ENCODE results near the gene PIAS3.

PIAS3 gene

GRCh38 chr1:145858901-145859490 is at the start of gene PIAS3:
TSS of gene PIAS3 (minus strand) at chr1:145859081. CDS start at chr1:145858990, 91 bp downstream.
- DNase-seq: peak; percentile 98

- no peak for DNase-seq
Observed at GRCh38 chr1:145908653-145909052, 49.8 kb upstream of the PIAS3 start.

DNA sequence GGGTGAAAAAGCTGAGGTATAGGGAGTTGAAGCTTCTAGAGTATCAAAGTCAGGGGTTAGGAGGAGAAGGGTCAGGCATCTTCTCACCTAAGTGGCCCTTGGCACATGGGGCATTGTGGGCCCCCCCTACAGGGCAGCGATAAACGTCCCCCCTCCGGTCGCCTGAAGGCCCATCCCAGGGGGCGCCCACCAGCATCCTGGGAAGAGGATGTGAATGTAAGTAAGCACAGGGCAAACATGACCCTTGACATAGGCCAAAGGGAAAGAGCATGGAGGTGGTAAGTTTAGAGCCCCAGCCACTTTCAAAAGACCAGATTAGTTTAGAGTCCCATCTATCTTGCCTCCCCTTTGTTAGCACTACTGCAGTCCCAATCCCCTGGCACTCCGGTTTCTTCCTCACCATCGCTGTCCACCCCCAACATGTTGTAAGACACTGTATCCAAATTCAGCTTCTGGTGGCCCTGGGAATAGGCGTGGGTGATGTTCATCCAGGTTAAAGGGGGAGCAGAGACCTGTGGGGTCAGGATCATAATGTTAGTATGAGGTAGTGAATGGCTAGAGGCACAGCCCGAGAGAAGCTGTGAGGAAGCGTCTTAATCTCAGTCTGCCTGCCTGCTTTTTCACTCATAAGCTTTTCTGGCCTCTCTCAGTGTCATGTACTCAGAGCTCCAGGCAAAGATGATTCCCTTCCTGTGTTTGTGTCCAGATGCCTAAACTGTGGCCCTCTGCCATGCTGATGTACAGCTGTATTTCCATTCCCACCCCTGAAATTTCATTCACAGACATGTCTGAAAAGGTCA is 48.3 kb upstream of the PIAS3 start:
- DNase-seq: peak; percentile 76

DNA sequence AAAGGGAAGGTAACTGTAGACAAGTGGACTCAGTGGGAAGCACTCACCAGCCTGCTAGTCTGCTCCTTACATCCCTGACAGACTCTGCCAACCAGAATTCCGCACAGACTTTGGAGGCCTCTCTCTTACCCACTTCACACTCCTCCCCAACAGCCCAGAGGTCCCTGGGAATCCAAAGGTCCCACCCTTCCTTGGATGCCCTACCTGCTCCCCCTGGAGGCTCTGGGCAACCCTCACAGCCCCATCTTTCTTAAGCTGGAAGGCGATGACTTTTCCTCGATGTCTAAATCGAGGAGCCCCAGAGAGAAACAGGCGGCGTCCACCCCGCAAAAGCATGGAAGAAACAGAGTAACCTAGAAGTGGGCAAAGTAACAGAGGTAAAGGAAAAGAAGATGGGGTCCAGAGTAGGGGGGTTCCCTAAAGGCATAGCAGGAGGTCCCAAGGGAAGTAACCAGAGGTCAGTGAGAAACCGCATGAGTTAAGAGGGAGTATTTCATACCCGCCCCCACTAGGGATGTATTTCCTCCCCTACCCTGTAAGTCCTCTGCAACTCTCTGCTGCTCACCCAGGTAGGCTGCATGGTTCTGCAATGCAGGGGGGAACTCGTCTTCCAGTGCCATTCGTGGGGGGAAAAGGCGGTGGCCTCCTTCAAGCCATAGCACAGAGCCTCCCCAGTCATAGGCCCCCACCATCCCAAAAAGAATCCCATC is 42.6 kb upstream of the PIAS3 start:
- no peak for DNase-seq

DNA sequence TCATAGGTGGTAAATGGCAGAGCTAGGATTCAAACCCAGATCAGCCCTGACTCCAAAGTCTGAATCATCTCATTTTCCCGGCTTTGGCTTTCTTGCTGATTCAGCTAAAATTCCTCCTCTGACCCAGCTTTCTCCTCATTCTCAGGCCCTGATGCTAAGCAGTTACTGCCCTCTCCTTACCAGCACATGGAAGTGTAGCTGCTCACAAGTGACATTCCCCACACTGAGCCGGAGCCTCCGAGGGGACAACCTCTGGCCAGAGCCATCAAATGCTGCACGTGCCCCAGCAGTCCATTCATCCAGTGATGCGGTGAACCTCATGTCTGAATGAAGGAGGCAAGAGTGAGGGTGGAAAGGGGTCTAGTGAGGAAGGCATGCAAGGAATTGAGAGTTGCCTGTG is 39.9 kb upstream of the PIAS3 start:
- DNase-seq: no peak

DNA sequence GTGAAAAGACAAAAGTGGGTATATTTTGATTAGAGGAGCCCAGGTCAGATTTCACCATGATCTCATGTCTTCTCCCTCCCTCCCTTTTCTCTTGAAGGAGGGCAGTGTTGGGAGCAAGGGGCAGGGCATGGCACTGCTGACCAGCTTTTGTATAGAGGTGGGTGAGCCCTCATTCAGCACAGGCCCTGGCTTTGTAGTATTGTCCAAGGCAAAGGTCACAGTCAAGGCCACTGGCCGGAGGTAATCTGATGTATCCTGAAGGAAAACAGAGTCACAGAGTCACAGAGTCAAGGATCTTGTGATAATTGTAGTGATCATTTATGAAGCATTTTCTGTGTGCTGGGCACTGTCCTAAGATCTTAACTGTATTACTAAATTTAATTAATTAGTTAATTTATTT is 39.1 kb upstream of the PIAS3 start:
- DNase-seq: no peak

DNA sequence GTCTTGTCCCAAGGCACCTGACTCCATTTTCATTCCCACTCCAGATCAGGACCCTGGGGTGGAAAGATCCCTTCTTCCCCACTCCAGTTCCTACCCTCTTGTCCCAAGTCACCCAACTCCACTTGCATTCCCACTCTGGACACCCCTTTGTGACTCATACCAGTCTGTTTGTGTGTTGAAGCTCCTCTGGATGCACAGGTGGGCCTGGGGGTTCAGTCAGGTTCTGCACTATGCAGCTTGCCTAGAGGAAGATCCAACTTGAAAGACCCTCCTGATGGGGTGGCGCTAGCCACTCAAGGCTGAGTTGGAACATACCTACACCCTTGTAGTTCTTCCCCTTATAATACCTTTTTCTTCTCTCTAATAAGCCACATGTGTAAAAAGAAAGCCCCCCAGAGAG is 36.6 kb upstream of the PIAS3 start:
- DNase-seq: no peak

GRCh38 chr1:145893306-145894055 is 34.6 kb upstream of the PIAS3 start:
- no peak for DNase-seq

DNA sequence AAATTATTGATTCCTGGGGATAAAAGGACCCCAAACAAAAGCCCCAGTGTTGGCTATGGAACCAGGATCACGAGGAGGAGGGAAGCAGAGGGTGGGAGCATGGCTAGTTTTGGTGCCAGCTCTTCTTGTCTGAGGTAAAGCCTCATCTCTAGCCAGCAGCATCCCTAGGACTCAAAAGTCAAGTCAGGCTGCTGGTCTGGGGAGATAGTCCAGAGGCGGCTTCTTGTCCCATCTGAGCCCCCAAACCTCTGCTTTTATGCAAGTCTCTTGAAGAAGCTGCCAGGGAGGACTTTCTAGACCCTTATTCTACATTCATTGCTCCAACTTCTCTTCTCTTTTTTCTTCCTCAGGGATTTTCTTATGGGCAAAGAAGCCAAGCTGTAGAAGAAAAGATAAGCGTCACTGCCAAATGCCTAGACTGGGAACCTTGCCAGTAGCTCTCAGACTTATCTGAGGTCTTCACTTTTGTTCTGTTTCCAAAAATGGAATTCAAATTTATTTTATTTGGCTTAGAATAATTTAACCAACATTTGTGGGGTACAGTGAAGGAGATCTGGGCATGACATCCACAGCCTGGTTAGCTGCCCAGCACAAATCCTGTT is 33.7 kb upstream of the PIAS3 start:
- peak; percentile 10 for DNase-seq

DNA sequence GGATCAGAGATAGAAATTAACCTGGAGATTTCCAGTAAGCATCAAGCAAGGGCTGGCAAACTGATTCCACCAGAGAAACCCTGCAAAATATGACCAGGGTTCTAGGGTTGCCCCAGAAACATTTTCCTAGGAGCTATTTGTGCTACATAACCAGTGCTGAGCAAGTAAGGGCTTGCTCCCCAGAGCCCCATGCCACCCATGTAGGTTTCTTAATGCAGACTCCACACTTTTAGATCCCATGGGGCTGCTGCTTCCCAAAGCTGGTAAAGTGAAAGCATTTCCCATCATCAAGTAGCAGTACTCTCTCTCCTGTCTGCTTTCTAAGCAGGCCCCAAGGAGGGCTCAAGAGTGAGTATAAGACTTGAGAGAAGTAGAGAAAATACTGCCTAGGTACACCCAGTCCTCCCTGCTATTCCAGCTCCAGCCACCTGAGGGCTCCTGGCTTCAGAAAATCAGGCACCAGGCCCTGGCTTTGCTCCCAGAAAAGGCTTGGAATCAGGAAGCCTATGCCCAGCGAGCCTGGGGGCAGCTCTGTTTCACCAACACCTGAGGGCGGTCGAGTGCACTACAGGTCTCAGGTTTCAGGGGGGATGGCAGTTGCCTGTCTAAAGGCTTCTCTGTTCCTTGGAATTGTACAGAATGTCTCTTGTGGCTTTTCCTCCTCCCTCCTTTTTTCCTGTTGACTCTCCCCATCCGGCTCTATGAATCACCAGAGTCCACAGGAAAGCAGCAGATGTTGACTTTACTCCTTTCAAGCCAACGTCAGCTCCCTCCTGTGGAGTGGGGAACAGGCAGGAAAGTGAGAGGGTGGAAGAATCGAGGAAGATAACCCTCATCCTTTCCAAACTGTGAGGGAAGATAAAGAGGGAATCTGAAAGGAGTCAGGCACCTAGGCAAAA is 33.0 kb upstream of the PIAS3 start:
- DNase-seq: peak; percentile 95

DNA sequence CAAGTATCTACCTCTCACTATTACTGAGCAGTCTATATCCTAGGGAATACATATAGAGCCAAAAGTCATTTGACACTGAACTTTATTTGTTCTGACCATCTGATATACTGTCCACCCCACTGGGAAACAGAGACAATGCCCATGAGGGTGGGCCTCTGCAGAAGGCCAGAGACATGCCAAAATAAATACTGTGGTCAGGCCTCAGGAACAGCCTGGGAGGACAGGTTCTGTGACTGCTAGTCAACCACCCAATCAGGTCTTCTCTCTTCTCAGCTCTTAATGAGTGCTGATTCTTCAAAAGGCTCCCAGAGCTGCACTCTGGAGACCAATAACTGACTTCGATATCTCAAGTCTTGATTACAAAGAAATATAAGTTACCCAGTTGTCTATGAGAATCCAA is 32.3 kb upstream of the PIAS3 start:
- no peak for DNase-seq

DNA sequence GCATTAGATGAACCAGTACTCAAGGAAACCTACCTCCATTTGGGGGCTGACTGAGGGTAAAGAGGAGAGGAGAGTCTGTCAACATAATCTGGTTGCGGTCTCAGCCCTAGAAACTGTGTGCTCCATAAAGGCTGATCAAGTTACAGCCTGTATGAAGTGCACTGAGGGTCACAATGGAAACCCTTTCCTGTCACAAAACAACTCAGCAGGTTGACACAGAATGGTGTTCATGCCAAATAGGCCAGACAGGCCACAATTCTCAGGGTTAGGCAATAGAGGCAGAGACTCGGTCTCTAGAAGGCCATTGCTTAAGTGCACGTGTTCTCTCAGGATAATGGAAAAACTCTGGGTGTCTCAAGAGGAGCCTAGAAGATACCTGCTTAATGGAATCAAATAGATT is 30.8 kb upstream of the PIAS3 start:
- no peak for DNase-seq

- no peak for DNase-seq
Observed at GRCh38 chr1:145887631-145888030, 28.8 kb upstream of the PIAS3 start.

GRCh38 chr1:145886816-145887215 is 27.9 kb upstream of the PIAS3 start:
- no peak for DNase-seq

DNA sequence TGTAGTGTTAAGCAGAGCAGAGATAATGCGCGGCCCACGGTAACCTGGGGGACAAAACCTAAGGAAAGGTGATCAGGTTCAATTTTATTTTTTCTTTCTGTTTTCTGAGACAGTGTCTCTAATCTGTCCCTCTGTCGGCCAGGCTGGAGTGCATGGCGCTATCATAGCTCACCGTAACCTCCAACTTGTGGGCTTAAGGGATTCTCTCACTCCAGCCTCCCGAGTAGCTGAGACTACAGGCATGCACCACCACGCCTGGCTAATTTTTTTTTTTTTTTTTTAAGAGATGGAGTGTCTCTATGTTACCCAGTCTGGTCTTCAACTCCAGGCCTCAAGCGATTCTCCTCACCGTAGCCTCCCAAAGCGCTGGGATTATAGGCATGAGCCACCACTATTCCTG is 27.5 kb upstream of the PIAS3 start:
- no peak for DNase-seq

GRCh38 chr1:145885738-145886287 is 26.9 kb upstream of the PIAS3 start, which contains the start of gene ANKRD35:
TSS of gene ANKRD35 (minus strand) at chr1:145885866. CDS start at chr1:145885758, 108 bp downstream.
- peak; percentile 89 for DNase-seq

- no peak for DNase-seq
Observed at GRCh38 chr1:145884675-145885074, 25.8 kb upstream of the PIAS3 start.

DNA sequence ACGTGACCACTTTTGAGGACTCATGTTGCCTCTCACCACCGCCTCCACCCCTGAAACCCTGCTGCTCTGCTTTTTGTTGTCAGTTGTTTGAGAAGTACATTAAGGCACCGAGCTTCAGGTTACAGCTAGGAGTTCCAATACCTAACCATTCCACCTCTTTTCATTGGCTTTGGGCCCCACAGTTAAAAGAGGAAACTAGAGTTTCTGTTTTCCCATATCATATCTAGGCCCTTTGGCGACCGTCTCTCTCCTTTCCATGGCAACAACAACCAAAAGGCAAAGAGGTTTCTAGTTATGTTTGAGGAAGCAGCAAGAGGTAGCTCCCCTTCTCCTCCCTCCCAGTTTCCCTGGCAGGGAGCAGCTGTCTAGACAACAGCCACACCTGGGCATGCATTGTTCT is 20.9 kb upstream of the PIAS3 start:
- no peak for DNase-seq

DNA sequence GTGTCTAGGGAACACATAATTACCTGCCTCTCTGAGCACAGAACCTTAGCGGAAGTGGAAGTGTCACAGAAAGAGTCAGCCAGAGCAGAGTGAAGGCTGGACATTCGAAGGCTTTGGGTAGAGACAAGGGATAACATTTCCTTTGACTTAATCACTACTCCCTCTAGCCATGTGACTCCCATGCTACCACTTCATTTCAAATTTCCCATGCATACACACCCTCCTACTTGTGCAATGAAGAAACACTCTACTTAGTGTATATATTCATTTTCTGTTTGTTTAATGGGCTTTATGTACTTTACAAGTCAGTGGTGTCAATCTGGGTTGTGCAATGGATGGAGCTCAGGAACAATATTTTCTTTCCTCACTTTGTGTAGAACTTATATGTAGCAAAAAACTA is 19.8 kb upstream of the PIAS3 start:
- no peak for DNase-seq

- DNase-seq: no peak
Observed at GRCh38 chr1:145877923-145878486, 19.1 kb upstream of the PIAS3 start.

DNA sequence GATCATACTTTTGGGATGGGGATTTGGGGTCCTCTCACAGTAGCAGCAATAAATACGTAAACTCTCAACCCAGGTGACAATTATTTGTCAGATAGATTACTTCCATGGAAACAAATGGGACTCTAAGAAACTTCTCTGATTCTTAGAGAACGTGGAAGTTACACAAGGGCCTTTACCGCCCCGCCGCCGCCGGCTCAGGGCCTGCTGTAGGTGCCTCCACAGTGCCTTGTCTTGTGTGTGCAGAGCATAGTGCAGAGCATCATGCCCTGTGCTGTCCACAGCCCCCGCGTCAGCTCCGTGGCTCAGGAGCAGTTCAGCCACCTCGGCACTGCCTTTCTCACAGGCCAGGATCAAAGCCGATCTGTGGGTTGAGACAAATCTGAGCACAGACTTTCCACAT is 15.8 kb upstream of the PIAS3 start:
- DNase-seq: no peak
